Measurements from ENCODE around the gene TUBG2.

- TF ChIP-seq CTCF (conservative IDR thresholded peaks at IDR 0.05 in 1 of 2, IDR thresholded peaks at IDR 0.05 in 1 of 2; ENCODE audit: extremely low read depth in 1 of 2, insufficient read depth in 1 of 2, low read depth in 1 of 2, low read length in 2 of 2) (no peak), EZH2 (IDR thresholded peaks at IDR 0.05; ENCODE audit: borderline replicate concordance, low read length) (no peak)
Measured at GRCh38 chr17:42673266-42673884, 14.3 kb downstream of the TUBG2 start.
